Breast epithelium (tissue), 4 donors: ENCODE results near the gene CALU. TPM values are rescaled to one million over a fixed set of nuclear protein-coding genes. Genes with fewer than 3 reads are reported as not detected.

Source experiments
- DNase-seq, 2 donors: peaks; one replicate each; pipeline ENCODE4 v3.0.0-alpha.2; 2019; ENCODE audit warnings: low spot score in 2 of 2
- H3K27ac ChIP-seq, 2 donors: fragments of 200-600 bp; sonication (generic) in 1 of 2; one replicate each; pipeline ENCODE4 v1.5.1; 2016 to 2019; ENCODE audit warnings: mild to moderate bottlenecking in 1 of 2
- H3K27me3 ChIP-seq, 2 donors: fragments of 200-600 bp; sonication (generic) in 1 of 2; one replicate each; pipeline versions ENCODE4 v1.5.1 to v1.6.0; 2017 to 2019; ENCODE audit warnings: control low read depth in 1 of 2, mild to moderate bottlenecking in 1 of 2
- H3K36me3 ChIP-seq: fragments of 200-600 bp; one replicate; pipeline ENCODE4 v1.5.1; 2019
- H3K4me1 ChIP-seq, 2 donors: fragments of 200-600 bp; sonication (generic); one replicate each; pipeline ENCODE4 v1.5.1; 2016 to 2019; ENCODE audit warnings: control low read depth in 1 of 2
- H3K4me3 ChIP-seq, 3 donors: fragments of 200-600 bp; sonication (generic); 1 replicate in 2 of 3; 2 replicates in 1 of 3; pipeline ENCODE4 v1.5.1; 2016 to 2019; ENCODE audit warnings: mild to moderate bottlenecking in 3 of 3, moderate library complexity in 2 of 3
- H3K9me3 ChIP-seq, 2 donors: fragments of 200-600 bp; sonication (generic) in 1 of 2; one replicate each; pipeline ENCODE4 v1.5.1; 2016 to 2019; ENCODE audit warnings: control low read depth in 1 of 2
- CTCF ChIP-seq, 3 donors: fragments of 450-650 bp; IDR thresholded peaks; one replicate each; pipeline ENCODE4 v1.5.1; 2016 to 2017; ENCODE audit warnings: antibody characterized with exemption in 3 of 3, mild to moderate bottlenecking in 3 of 3, moderate library complexity in 3 of 3
- POLR2A ChIP-seq: fragments of 450-650 bp; IDR thresholded peaks from one replicate; pipeline ENCODE4 v1.6.1; 2016; ENCODE audit warnings: antibody characterized with exemption, mild to moderate bottlenecking, moderate library complexity
- POLR2AphosphoS5 ChIP-seq, 3 donors: sonication (generic); formaldehyde crosslinking; IDR thresholded peaks; one replicate each; pipeline ENCODE4 v1.6.1; 2017; ENCODE audit warnings: antibody characterized with exemption in 3 of 3
- intact Hi-C: fragments of 100-400 bp; cut with DNase I; formaldehyde crosslinking; loops from one replicate; pipeline ENCODE4 v1.15.1; 2023; ENCODE audit warnings: low total_unique reads
- total RNA-seq, 3 donors: library from RNA; depleted of rRNA; stranded (reverse); fragments of >200 nt; gene quantifications; one replicate each; pipeline ENCODE4 v1.1.0, GENCODE V29; 2016

Gene CALU
- total RNA-seq, 3 donors from 2014 or later, result 79.3 to 124 (median 104) TPM

- Histone ChIP-seq H3K9me3 (no peaks in the 10 kb centered on the region), H3K4me3 (no peak overlapping the region), H3K27ac (no peak overlapping the region), H3K27me3 (no peaks in the 10 kb centered on the region), H3K4me1 (peaks cover 0 to 5% of the 10 kb centered on the region in 2 donors), H3K36me3 (no peaks in the 10 kb centered on the region)
- TF ChIP-seq POLR2AphosphoS5 (IDR thresholded peaks at IDR 0.05) (no peak), CTCF (IDR thresholded peaks at IDR 0.05) (no peak), POLR2A (no peak)
- DNase-seq, result no peak
- intact Hi-C loops, result no loop called here
Measured at GRCh38 chr7:128745706-128746105, 6.5 kb downstream of the CALU start.

- intact Hi-C loops, result no loop called here
- DNase-seq, result no peak
- H3K9me3 ChIP-seq, result no peaks in the 10 kb centered on the region
- no peaks in the 10 kb centered on the region for H3K4me1 ChIP-seq
- H3K27me3 ChIP-seq, result no peaks in the 10 kb centered on the region
- no peak for TF ChIP-seq CTCF (IDR thresholded peaks at IDR 0.05)
- TF ChIP-seq POLR2AphosphoS5 (IDR thresholded peaks at IDR 0.05), result no peak
- no peak for TF ChIP-seq POLR2A
- H3K27ac ChIP-seq, result no peak overlapping the region
- no peaks in the 10 kb centered on the region for H3K36me3 ChIP-seq
- no peak overlapping the region for H3K4me3 ChIP-seq
Measured at GRCh38 chr7:128747327-128748079, 8.3 kb downstream of the CALU start.

- H3K27me3 ChIP-seq, result no peaks in the 10 kb centered on the region
- H3K36me3 ChIP-seq, result no peaks in the 10 kb centered on the region
- no peaks in the 10 kb centered on the region for H3K9me3 ChIP-seq
- DNase-seq, result no peak
- H3K4me3 ChIP-seq, result no peak overlapping the region
- TF ChIP-seq CTCF (IDR thresholded peaks at IDR 0.05) (no peak), POLR2AphosphoS5 (IDR thresholded peaks at IDR 0.05) (no peak), POLR2A (no peak)
- H3K4me1 ChIP-seq, result no peaks in the 10 kb centered on the region
- intact Hi-C loops, result no loop called here
- no peak overlapping the region for H3K27ac ChIP-seq
Measured at GRCh38 chr7:128752251-128752650, 13.1 kb downstream of the CALU start.

GRCh38 chr7:128755075-128755818 lies 16.1 kb downstream of the CALU start:
- no peak for DNase-seq
- Histone ChIP-seq H3K4me1 (no peaks in the 10 kb centered on the region), H3K27ac (peak overlapping the region in 1 of 2 donors; percentile 40), H3K9me3 (no peaks in the 10 kb centered on the region), H3K27me3 (no peaks in the 10 kb centered on the region), H3K4me3 (no peak overlapping the region), H3K36me3 (no peaks in the 10 kb centered on the region)
- TF ChIP-seq CTCF (IDR thresholded peaks at IDR 0.05), result no peak
- no peak for TF ChIP-seq POLR2AphosphoS5 (IDR thresholded peaks at IDR 0.05)
- no peak for TF ChIP-seq POLR2A
- intact Hi-C loops, result no loop called here
